AG09309 (cell line): Measurements from ENCODE around the gene SFT2D2.

Experiments
- DNase-seq: peaks from one replicate; pipeline ENCODE4 v3.0.0-alpha.2; 2010; ENCODE audit warnings: low read depth
- H3K4me3 ChIP-seq: 2 replicates; pipeline ENCODE4 v1.5.1; 2011; ENCODE audit warnings: mild to moderate bottlenecking, low read depth, low read length, moderate library complexity; ENCODE audit not compliant: control insufficient read depth
- CTCF ChIP-seq: IDR thresholded peaks from 2 replicates; pipeline ENCODE4 v1.5.1; 2011; ENCODE audit warnings: mild to moderate bottlenecking, low read depth, low read length, inconsistent platforms; ENCODE audit not compliant: insufficient read depth, control insufficient read depth; ENCODE audit errors: missing control alignments

SFT2D2 gene

GRCh38 chr1:168223681-168224540 lies 1.9 kb upstream of the SFT2D2 start:
- no peak overlapping the region for H3K4me3 ChIP-seq
- TF ChIP-seq CTCF, result no peak
- no peak for DNase-seq

- no peak for DNase-seq
- TF ChIP-seq CTCF, result no peak
- no peak overlapping the region for H3K4me3 ChIP-seq
These were observed 813 bp upstream of the SFT2D2 start for GRCh38 chr1:168224991-168225390.

DNA sequence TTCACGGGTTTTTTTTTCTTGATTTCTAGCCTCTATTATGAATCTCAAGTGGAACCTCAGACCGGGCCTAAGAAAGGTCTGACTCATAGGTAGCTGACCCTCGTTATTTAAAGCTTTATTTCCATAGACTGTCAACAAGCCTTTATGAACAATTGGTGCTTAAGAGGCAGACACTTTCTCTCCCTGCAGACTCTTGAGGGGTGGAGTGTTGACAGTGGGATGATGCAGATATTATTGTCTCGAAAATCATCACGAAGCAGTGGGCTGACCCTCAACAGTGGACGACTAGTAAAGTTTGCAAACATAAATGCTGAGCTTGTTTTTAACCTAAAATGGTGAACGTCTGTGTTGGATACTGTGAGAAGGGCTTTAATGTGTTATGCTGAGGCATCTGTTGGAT lies 1.8 kb downstream of the SFT2D2 start:
- peak overlapping the region; percentile 94 for H3K4me3 ChIP-seq
- TF ChIP-seq CTCF, result no peak
- DNase-seq, result no peak

GRCh38 chr1:168229893-168230292 lies 4.1 kb downstream of the SFT2D2 start:
- no peak for DNase-seq
- no peak overlapping the region for H3K4me3 ChIP-seq
- no peak for TF ChIP-seq CTCF

DNA sequence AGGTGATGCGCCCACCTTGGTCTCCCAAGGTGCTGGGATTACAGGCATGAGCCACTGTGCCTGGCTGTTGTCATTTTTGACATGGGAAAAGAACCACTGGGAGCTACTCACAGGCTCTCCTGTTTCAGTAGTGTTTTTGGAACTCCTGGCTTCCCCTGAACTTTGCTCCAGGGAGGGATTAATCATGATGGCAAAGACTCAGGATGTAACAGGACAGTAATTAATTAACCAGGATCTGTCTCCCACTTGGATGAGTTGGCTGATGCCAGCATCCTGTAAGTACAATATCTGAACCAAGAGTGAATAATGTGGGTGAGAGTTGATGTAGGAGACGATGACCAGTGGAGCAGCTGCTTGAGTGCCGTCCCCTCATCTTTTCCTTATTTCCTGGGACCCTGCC lies 4.9 kb downstream of the SFT2D2 start:
- TF ChIP-seq CTCF, result no peak
- no peak for DNase-seq
- no peak overlapping the region for H3K4me3 ChIP-seq

DNA sequence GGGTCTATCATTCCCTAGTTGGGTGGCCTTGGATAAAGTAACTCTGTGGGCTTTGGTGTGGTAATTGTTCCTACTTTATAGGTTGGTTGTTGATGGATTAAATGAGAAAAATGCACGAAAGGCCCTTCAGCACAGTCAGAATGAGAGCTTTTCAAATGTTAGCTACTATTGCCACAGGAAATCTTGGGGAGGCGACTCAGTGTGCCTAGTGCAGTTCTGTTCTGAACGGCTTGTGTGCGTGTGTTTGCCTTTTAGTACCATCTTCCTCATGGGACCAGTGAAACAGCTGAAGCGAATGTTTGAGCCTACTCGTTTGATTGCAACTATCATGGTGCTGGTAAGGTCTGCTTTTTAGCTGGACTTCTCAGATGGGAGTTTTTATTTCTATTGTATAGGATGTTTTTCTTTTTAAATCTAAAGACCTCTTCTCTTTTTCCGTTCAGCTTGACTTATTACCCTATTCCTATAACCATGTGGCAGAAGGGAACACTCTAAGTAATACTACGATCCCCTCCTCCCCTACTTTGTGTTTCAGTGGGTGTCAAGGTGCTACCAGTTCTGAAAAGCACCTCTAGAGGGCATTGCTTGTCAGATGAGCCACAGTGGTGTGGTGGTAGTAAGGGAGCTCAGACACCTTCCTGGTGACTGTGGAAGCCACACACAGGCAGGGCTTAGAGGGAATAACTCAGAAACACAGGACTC lies 9.2 kb downstream of the SFT2D2 start:
- peak; percentile 80 for TF ChIP-seq CTCF
- DNase-seq, result no peak
- H3K4me3 ChIP-seq, result no peak overlapping the region
